Retina (tissue), 1 donor: ENCODE results near the gene ARHGDIA.

Experiments
- DNase-seq: peaks from one replicate; pipeline ENCODE4 v3.0.0-alpha.2; 2016

Gene ARHGDIA

GRCh38 chr17:81905993-81906392 is 34.9 kb upstream of the ARHGDIA start:
- no peak for DNase-seq

GRCh38 chr17:81905424-81905875 is 34.3 kb upstream of the ARHGDIA start:
- no peak for DNase-seq

DNA sequence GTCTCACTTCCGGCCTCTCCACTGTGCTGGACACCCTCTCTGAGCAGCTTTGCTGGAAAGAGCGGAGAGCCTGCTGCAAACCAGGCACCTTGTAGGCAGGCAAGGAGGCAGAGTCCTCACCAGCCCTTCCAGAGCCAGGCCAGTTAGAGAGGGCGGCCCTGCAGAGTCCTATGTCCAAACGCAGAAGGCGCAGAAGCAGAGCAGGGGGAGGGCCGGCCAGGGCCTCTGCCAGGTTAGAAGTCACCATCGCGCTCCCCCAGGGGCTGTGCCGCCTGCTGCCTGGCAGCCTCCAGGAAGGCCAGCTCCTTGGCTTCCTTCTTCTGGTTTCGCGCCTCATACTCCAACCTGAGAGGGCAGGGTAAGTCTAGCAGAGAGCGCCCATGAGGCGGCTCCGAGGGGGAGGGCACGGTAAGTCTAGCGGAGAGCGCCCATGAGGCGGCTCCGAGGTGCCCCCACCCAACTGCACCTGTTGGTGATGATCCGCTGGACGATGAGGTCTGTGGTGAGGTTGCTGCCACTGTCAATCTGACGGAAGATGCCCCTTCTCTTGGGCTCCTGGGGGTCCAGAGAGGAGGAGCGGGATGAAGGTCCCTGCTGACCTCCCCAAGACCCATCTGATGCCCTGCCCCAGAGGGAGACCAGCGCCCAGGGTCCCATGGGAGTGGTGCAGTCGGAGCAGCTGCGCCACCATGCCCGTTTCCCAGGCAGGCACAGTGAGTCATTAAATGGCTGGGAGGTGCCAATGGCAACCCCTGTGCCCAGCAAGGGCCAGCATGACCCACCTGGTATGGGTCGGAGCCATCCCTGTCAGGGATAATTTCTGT is 33.7 kb upstream of the ARHGDIA start:
- DNase-seq = no peak

GRCh38 chr17:81903896-81904599 is 32.9 kb upstream of the ARHGDIA start:
- DNase-seq = no peak

- DNase-seq = no peak
Measured at GRCh38 chr17:81903415-81903831, 32.3 kb upstream of the ARHGDIA start.

GRCh38 chr17:81902653-81903414 is 31.7 kb upstream of the ARHGDIA start:
- no peak for DNase-seq

- peak; percentile 24 for DNase-seq
Measured at GRCh38 chr17:81902023-81902652, 31.0 kb upstream of the ARHGDIA start, which contains the start of gene NPB. TSS of gene NPB (plus strand) at chr17:81902238. CDS start at chr17:81902278, 40 bp downstream.

GRCh38 chr17:81901167-81902022 is 30.3 kb upstream of the ARHGDIA start:
- DNase-seq = peak; percentile 28

DNA sequence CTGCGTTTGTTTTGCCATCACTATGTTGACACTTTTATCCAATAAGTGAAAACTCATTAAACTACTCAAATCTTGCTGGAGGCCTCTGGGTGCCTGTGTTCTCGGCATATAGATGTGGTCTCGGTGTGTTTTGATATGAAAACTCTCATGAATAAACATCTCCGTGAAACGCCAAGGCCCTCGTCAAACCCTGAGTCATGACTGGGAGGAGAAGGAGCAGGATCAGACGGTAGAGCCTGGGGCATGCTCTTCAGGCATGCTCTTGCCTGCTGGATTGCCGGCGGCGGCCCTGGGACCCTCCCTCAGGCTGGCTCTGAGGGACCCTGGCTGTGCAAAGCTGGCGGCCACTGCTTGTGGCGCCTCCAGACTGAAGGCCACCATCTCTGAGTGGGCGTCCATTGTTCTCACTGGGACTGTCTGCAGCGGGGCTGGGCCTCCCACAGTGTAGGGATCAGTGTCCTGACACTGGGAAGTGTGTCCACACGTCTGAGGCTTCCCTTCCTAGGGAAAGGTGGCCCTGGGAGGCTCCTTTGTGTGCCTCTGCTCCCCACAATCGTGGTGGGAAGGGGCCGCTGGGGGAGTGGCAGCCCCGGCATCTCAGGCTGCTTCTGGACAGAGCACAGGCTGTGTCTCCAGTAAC is 29.2 kb upstream of the ARHGDIA start:
- DNase-seq = no peak

DNA sequence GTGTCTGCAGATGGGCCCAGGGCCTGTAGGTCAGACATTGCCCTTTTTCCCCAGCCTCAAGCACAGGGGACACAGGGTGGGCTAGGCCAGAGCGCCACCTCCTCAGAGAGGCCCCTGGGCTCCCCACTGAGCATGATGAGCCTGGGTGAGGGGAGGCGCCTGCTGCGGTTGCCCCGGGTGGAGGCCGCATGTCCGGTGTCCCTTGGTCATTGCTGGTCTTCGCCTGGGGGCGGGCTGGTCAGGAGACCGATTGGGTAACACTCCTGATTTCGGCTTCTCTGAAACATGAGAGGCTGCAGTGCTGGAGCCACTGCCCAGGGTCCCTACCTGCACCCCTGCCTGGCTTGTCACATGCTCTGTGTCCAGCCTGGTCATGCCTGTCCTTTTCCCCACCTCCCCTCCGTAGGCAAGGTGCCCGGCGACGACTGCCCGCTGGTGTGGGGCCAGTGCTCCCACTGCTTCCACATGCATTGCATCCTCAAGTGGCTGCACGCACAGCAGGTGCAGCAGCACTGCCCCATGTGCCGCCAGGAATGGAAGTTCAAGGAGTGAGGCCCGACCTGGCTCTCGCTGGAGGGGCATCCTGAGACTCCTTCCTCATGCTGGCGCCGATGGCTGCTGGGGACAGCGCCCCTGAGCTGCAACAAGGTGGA is 28.5 kb upstream of the ARHGDIA start:
- no peak for DNase-seq

- no peak for DNase-seq
Measured at GRCh38 chr17:81898885-81899284, 27.7 kb upstream of the ARHGDIA start.

- no peak for DNase-seq
Measured at GRCh38 chr17:81898029-81898866, 27.1 kb upstream of the ARHGDIA start.

GRCh38 chr17:81895400-81895799 is 24.3 kb upstream of the ARHGDIA start:
- no peak for DNase-seq

- no peak for DNase-seq
Measured at GRCh38 chr17:81891303-81891552, 20.1 kb upstream of the ARHGDIA start.

GRCh38 chr17:81890447-81891302 is 19.5 kb upstream of the ARHGDIA start:
- DNase-seq = no peak

DNA sequence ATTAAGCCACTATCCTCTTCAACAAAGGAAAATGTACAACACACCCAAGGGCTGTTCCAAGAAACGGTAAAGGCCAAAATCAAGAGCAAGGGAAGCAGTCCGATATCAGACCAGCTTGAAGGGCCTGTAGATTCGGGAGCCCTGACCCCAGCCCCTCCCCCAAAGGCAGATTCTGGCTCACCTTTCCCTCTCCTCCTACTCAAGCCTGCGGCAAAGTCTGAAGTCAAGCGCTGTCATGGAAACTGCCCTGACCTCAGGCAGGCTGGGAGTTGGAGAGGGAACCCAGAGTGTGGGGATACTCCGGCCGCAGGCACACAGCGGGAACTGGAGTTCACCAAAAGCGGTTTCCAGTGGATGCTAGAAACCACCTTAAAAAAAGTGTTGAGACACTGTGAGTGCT is 18.5 kb upstream of the ARHGDIA start:
- DNase-seq = no peak

DNA sequence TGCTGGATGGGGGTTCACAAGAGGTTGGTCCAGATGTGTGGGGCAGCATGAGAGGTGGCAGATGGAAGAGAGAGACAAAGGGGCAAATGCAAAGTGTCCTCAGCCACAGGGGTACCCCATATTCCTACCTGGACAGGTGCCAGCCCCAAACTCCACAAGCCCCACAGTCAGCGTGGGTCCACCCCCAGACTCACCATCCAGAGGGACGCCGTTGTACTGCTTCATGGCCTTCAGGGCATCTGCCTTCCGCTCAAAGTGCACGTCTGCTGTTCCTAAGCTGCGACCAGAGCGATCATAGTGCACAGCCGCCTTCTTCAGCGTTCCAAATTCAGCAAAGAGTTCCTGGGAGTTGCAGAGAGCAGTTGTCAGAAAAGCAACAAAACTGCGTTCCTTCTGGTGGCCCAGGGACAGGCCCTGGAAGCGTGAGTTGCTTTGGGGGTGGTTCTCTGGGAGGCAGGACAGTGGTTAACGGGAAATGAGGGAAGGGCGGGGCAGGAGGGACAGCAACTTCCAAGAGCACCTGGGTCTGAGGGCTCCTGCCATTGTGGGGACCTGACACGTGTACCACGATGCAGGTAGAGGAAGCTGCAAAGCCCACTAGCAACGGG is 18.0 kb upstream of the ARHGDIA start:
- DNase-seq = no peak

- DNase-seq = no peak
Measured at GRCh38 chr17:81888105-81888987, 17.2 kb upstream of the ARHGDIA start.
